Left kidney (tissue), 2 donors: ENCODE results near the gene GALNT3. TPM values are rescaled to one million over a fixed set of nuclear protein-coding genes. Genes with fewer than 3 reads are reported as not detected.

ENCODE experiments used
- DNase-seq: peaks from one replicate; pipeline ENCODE4 v3.0.0-alpha.2; 2013
- polyA plus RNA-seq: library from polyadenylated mRNA; unstranded; fragments of 120-200 nt; gene quantifications from one replicate; pipeline ENCODE4 v1.2.1, GENCODE V29; 2013; ENCODE audit not compliant: insufficient read length

The GALNT3 gene
- polyA plus RNA-seq, 1 donor, result 20.2 TPM

GRCh38 chr2:165745916-165746315 lies 48.1 kb downstream of the GALNT3 start:
- peak; percentile 1 for DNase-seq

GRCh38 chr2:165743442-165743841 lies 50.6 kb downstream of the GALNT3 start:
- no peak for DNase-seq

GRCh38 chr2:165725421-165725820 lies 68.6 kb downstream of the GALNT3 start:
- DNase-seq, result no peak

GRCh38 chr2:165720511-165720910 lies 73.5 kb downstream of the GALNT3 start:
- DNase-seq, result no peak

- DNase-seq, result no peak
Observed at GRCh38 chr2:165718610-165719210, 75.3 kb downstream of the GALNT3 start.

- DNase-seq, result no peak
Observed at GRCh38 chr2:165716091-165716490, 78.0 kb downstream of the GALNT3 start.

- DNase-seq, result no peak
Observed at GRCh38 chr2:165706960-165707487, 87.0 kb downstream of the GALNT3 start.

- DNase-seq, result no peak
Observed at GRCh38 chr2:165701147-165701546, 92.9 kb downstream of the GALNT3 start.

GRCh38 chr2:165700531-165700930 lies 93.5 kb downstream of the GALNT3 start:
- no peak for DNase-seq

GRCh38 chr2:165699946-165700345 lies 94.1 kb downstream of the GALNT3 start:
- DNase-seq, result no peak

GRCh38 chr2:165698444-165698884 lies 95.6 kb downstream of the GALNT3 start:
- peak; percentile 60 for DNase-seq

- DNase-seq, result no peak
Observed at GRCh38 chr2:165697748-165698443, 96.2 kb downstream of the GALNT3 start.

Other genes starting within 250 kb of the GALNT3 start
- gene TTC21B, start 159.5 kb upstream of the GALNT3 start, polyA plus RNA-seq, result 40.4 TPM